ENCODE results near the gene INSC. TPM values are rescaled to one million over a fixed set of nuclear protein-coding genes. Genes with fewer than 3 reads are reported as not detected.

The INSC gene
- total and polyA plus RNA-seq, 2 of the 8 experiments (the other 6 are each of a cell fraction or from before 2014, with no cell fraction given): 0.58 to 0.59 TPM

GRCh38 chr11:15204711-15205110 is 90.0 kb downstream of the INSC start:
- TF ChIP-seq CREB1 (IDR thresholded peaks at IDR 0.05) (no peak), POLR2A (IDR thresholded peaks at IDR 0.05; ENCODE audit: control extremely low read depth in 1 of 2, low read depth in 2 of 2, low read length in 2 of 2) (no peak)
- CTCF ChIA-PET (ENCODE audit: partially characterized antibody): interaction anchor here (0.6 to 13.1 kb wide), 7 partner anchors 10 to 892 kb away, joined by 3 to 177 read pairs (median 4); no protein-coding TSS in a partner anchor
- Histone ChIP-seq H3K4me1 (replicated peaks in 1 of 4; ENCODE audit: control insufficient read depth in 3 of 4, insufficient read depth in 4 of 4, low read length in 3 of 4) (peaks cover 0 to 2% (median 0%) of the 10 kb centered on the region in 4 experiments; a peak in 1 of 7 replicates), H3K9me3 (ENCODE audit: insufficient read depth in 2 of 2, low read depth in 1 of 2, low read length in 1 of 2) (no peaks in the 10 kb centered on the region), H2AK5ac (ENCODE audit: low read depth, low read length) (no peak overlapping the region), H3K27ac (ENCODE audit: low read depth, low read length) (no peak overlapping the region), H2BK120ac (replicated peaks; ENCODE audit: low read depth, low read length) (no peak overlapping the region), H3K4ac (replicated peaks; ENCODE audit: insufficient read length, low read depth, low read length) (no peak overlapping the region), H3K18ac (ENCODE audit: extremely low read depth, low read length) (no peak overlapping the region), H3K36me3 (ENCODE audit: control insufficient read depth in 2 of 4, insufficient read depth in 4 of 4, low read length in 3 of 4) (no peaks in the 10 kb centered on the region), H3K9ac (replicated peaks in 1 of 4; ENCODE audit: extremely low read depth in 1 of 4, low read depth in 3 of 4, low read length in 3 of 4) (no peak overlapping the region), H3K4me2 (ENCODE audit: insufficient read depth in 1 of 2, low read depth in 2 of 2, low read length in 2 of 2) (no peak overlapping the region), H4K5ac (ENCODE audit: insufficient read length, low read depth, low read length) (no peak overlapping the region), H3K23me2 (ENCODE audit: low read depth, low read length) (no peaks in the 10 kb centered on the region), H2BK5ac (ENCODE audit: low read depth, low read length) (no peak overlapping the region), H3K23ac (ENCODE audit: insufficient read length) (no peak overlapping the region), H3K14ac (ENCODE audit: insufficient read length) (no peak overlapping the region), H2BK20ac (ENCODE audit: low read length) (no peak overlapping the region), H4K20me1 (replicated peaks in 1 of 2; ENCODE audit: control insufficient read depth in 1 of 2, insufficient read depth in 2 of 2, low read length in 2 of 2) (no peaks in the 10 kb centered on the region), H3K4me3 (ENCODE audit: extremely low read depth in 1 of 4, insufficient read depth in 2 of 4, low read depth in 3 of 4, low read length in 4 of 4) (no peak overlapping the region), H4K8ac (ENCODE audit: extremely low read depth, insufficient read depth, low read length) (no peak overlapping the region), H3K27me3 (replicated peaks in 1 of 4; ENCODE audit: control insufficient read depth in 3 of 4, extremely low read depth in 1 of 4, insufficient read depth in 3 of 4, low read length in 3 of 4) (no peaks in the 10 kb centered on the region), H3K79me1 (ENCODE audit: low read depth, low read length) (no peaks in the 10 kb centered on the region), H4K91ac (replicated peaks; ENCODE audit: insufficient read length, low read length) (no peak overlapping the region), H2BK15ac (ENCODE audit: low read length) (no peak overlapping the region), H3K79me2 (ENCODE audit: control insufficient read depth in 1 of 2, insufficient read depth in 2 of 2, low read length in 2 of 2) (no peaks in the 10 kb centered on the region), H2BK12ac (ENCODE audit: low read depth, low read length) (no peak overlapping the region), H3K56ac (replicated peaks; ENCODE audit: insufficient read length, low read depth, low read length) (no peak overlapping the region), H2AFZ (ENCODE audit: low read length) (no peak overlapping the region)
- 87% methylated on average over 10 of the region's 10 CpGs; no CpG with 5 or more reads in 1 of the 2 experiments for whole genome bisulfite sequencing, 2 experiments (ENCODE audit: extremely low coverage in 1 of 2, insufficient coverage in 1 of 2, insufficient read length in 1 of 2, insufficient replicate concordance in 2 of 2, low coverage in 1 of 2, low lambda C conversion rate in 2 of 2, missing lambda C conversion rate in 1 of 2)
- POLR2A ChIA-PET (ENCODE audit: partially characterized antibody): no interaction called here
- DNase-seq (ENCODE audit: low read depth in 1 of 2, low spot score in 2 of 2) (no peak), FAIRE-seq (no peak)
